SU-DHL-6 (cell line): ENCODE measurements around the gene ST8SIA4.

Experiments
- H2AFZ ChIP-seq: fragments of 200-600 bp; sonication (generic); 2 replicates; pipeline ENCODE4 v1.6.1; 2014; ENCODE audit warnings: low read depth, mild to moderate bottlenecking, moderate library complexity, mixed read lengths, antibody characterized with exemption, low read length; ENCODE audit not compliant: severe bottlenecking
- H3F3A ChIP-seq: fragments of 200-600 bp; shearing (Covaris generic); 2 replicates; pipeline ENCODE4 v1.6.0; 2016; ENCODE audit warnings: antibody characterized with exemption, mild to moderate bottlenecking; ENCODE audit not compliant: insufficient read depth
- H3K27ac ChIP-seq: fragments of 200-600 bp; sonication (generic); 2 replicates; pipeline ENCODE4 v1.5.1; 2016; ENCODE audit warnings: low read depth, mild to moderate bottlenecking, low read length, moderate library complexity, mixed read lengths
- H3K27me3 ChIP-seq: fragments of 200-600 bp; sonication (generic), shearing (Covaris generic); 2 replicates; pipeline ENCODE4 v1.6.0; 2014; ENCODE audit warnings: mild to moderate bottlenecking, low read length
- H3K36me3 ChIP-seq: fragments of 200-600 bp; sonication (generic); 2 replicates; pipeline ENCODE4 v1.6.1; 2014; ENCODE audit warnings: mild to moderate bottlenecking, low read length, mixed read lengths
- H3K4me2 ChIP-seq: fragments of 300-600, 200-600 bp; shearing (Covaris generic), sonication (generic); 2 replicates; pipeline ENCODE4 v1.6.0; 2014; ENCODE audit warnings: low read length, low read depth, mild to moderate bottlenecking; ENCODE audit not compliant: poor library complexity, severe bottlenecking
- H3K4me3 ChIP-seq: fragments of 200-600 bp; sonication (generic); 2 replicates; pipeline ENCODE4 v1.5.1; 2014; ENCODE audit warnings: antibody characterized with exemption, low read length, mild to moderate bottlenecking, mixed read lengths; ENCODE audit not compliant: insufficient read depth, poor library complexity, severe bottlenecking
- H3K79me2 ChIP-seq: fragments of 200-600 bp; sonication (generic); 2 replicates; pipeline ENCODE4 v1.6.1; 2014; ENCODE audit warnings: mild to moderate bottlenecking, low read length, moderate library complexity; ENCODE audit not compliant: insufficient read depth
- H3K9ac ChIP-seq: fragments of 200-600 bp; sonication (generic); 2 replicates; pipeline ENCODE4 v1.7.0; 2014; ENCODE audit warnings: mild to moderate bottlenecking, low read length
- H3K9me2 ChIP-seq: fragments of 200-600 bp; sonication (generic); replicated peaks from 2 replicates; pipeline ENCODE4 v1.6.1; 2014; ENCODE audit warnings: low read length; ENCODE audit not compliant: insufficient read depth
- H3K9me3 ChIP-seq: fragments of 200-600 bp; sonication (generic); 2 replicates; pipeline ENCODE4 v1.6.1; 2014; ENCODE audit warnings: low read length, mixed read lengths; ENCODE audit not compliant: insufficient read depth
- H4K20me1 ChIP-seq: fragments of 200-600 bp; sonication (generic); 2 replicates; pipeline ENCODE4 v1.6.1; 2014; ENCODE audit warnings: low read depth, mild to moderate bottlenecking, antibody characterized with exemption, low read length, moderate library complexity, mixed read lengths
- EZH2phosphoT487 ChIP-seq: fragments of 200-600 bp; sonication (generic), shearing (Covaris generic); conservative IDR thresholded peaks from 2 replicates; pipeline ENCODE4 v1.6.1; 2018; ENCODE audit warnings: mild to moderate bottlenecking, antibody characterized with exemption, low read length, moderate library complexity, mixed read lengths
- TF ChIP-seq, protein P1 (sequence below): fragments of 200-600 bp; sonication (generic); IDR thresholded peaks from one replicate; pipeline ENCODE4 v1.5.1; 2017; ENCODE audit warnings: antibody characterized with exemption, mild to moderate bottlenecking, low read length, moderate library complexity; ENCODE audit not compliant: insufficient read depth, poor library complexity, severe bottlenecking

Gene ST8SIA4

GRCh38 chr5:100867039-100867562 is 36.0 kb downstream of the ST8SIA4 start:
- TF ChIP-seq, protein P1, sequence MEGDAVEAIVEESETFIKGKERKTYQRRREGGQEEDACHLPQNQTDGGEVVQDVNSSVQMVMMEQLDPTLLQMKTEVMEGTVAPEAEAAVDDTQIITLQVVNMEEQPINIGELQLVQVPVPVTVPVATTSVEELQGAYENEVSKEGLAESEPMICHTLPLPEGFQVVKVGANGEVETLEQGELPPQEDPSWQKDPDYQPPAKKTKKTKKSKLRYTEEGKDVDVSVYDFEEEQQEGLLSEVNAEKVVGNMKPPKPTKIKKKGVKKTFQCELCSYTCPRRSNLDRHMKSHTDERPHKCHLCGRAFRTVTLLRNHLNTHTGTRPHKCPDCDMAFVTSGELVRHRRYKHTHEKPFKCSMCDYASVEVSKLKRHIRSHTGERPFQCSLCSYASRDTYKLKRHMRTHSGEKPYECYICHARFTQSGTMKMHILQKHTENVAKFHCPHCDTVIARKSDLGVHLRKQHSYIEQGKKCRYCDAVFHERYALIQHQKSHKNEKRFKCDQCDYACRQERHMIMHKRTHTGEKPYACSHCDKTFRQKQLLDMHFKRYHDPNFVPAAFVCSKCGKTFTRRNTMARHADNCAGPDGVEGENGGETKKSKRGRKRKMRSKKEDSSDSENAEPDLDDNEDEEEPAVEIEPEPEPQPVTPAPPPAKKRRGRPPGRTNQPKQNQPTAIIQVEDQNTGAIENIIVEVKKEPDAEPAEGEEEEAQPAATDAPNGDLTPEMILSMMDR, result no peak
- TF ChIP-seq EZH2phosphoT487, result no peak
- Histone ChIP-seq H3K4me2 (no peak overlapping the region), H3K4me3 (no peak overlapping the region), H3K79me2 (peaks cover 11% of the 10 kb centered on the region), H3F3A (peaks cover 19% of the 10 kb centered on the region), H4K20me1 (no peaks in the 10 kb centered on the region), H3K9me3 (no peaks in the 10 kb centered on the region), H3K9me2 (no peaks in the 10 kb centered on the region), H3K27me3 (no peaks in the 10 kb centered on the region), H2AFZ (no peak overlapping the region), H3K9ac (no peak overlapping the region), H3K36me3 (peaks cover 36% of the 10 kb centered on the region), H3K27ac (no peak overlapping the region)

DNA sequence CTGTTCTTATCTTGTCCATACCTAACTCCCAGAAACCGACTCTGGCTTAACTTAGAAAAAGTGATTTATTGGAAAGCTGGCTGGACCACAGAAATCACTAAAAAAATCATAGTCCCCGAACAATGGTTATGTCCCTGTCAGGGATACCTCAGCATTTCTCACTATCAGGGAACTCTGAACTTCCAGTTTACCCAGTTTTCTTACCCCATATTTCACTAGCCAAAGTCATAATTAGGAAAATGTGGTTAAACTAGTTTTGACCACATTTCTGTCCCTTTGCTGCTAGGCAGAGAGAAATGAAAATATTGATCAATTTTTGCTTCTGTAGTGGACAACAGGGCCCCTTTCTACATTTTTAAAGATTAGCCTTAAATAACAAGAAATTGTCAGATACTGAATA is 38.2 kb downstream of the ST8SIA4 start:
- Histone ChIP-seq H3K36me3 (peaks cover 27% of the 10 kb centered on the region), H3K9me2 (no peaks in the 10 kb centered on the region), H3K27me3 (no peaks in the 10 kb centered on the region), H3K9me3 (no peaks in the 10 kb centered on the region), H2AFZ (no peak overlapping the region), H3K9ac (no peak overlapping the region), H3F3A (peaks cover 29% of the 10 kb centered on the region), H3K79me2 (peaks cover 16% of the 10 kb centered on the region), H4K20me1 (no peaks in the 10 kb centered on the region), H3K27ac (no peak overlapping the region), H3K4me3 (no peak overlapping the region), H3K4me2 (no peak overlapping the region)
- TF ChIP-seq, protein P1, result no peak
- TF ChIP-seq EZH2phosphoT487, result no peak

DNA sequence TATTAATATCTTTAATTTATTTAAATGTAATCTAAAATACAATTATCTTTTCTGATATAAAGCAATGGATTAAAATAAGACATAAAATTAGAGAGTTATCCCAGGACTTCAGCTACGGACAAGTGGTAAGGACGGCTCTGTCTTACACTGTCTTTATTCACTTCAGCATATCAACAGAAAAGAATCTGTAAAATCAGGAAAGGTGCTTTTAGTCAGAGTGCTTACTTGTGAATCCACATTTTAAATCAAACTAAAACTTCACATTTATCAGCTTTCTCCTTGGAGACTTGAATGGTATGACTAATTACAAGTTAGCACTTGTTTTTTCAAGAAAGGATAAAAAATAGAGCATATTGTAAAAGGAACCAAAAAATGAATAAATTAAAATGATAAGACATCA is 39.3 kb downstream of the ST8SIA4 start:
- Histone ChIP-seq H3F3A (peaks cover 38% of the 10 kb centered on the region), H3K9ac (no peak overlapping the region), H3K9me2 (no peaks in the 10 kb centered on the region), H3K9me3 (no peaks in the 10 kb centered on the region), H3K27ac (no peak overlapping the region), H2AFZ (no peak overlapping the region), H3K36me3 (peaks cover 18% of the 10 kb centered on the region), H4K20me1 (no peaks in the 10 kb centered on the region), H3K79me2 (peaks cover 22% of the 10 kb centered on the region), H3K4me3 (no peak overlapping the region), H3K4me2 (no peak overlapping the region), H3K27me3 (no peaks in the 10 kb centered on the region)
- TF ChIP-seq, protein P1, result no peak
- no peak for TF ChIP-seq EZH2phosphoT487
